Endothelial cell (in vitro differentiated cells): Measurements from ENCODE around the gene SBK2. TPM values are rescaled to one million over a fixed set of nuclear protein-coding genes. Genes with fewer than 3 reads are reported as not detected.

Experiments
- DNase-seq: peaks from one replicate; pipeline ENCODE4 v3.0.0; 2021; ENCODE audit warnings: low spot score
- H3K27ac Mint-ChIP-seq: one replicate; pipeline ENCODE4 v1.8.0; 2021; ENCODE audit warnings: mixed read lengths, inconsistent platforms; ENCODE audit not compliant: unreplicated experiment
- H3K27me3 Mint-ChIP-seq: one replicate; pipeline ENCODE4 v1.8.0; 2021; ENCODE audit warnings: mild to moderate bottlenecking, moderate library complexity, mixed read lengths, inconsistent platforms; ENCODE audit not compliant: unreplicated experiment
- H3K36me3 Mint-ChIP-seq: one replicate; pipeline ENCODE4 v1.8.0; 2021; ENCODE audit warnings: mild to moderate bottlenecking, low read depth, mixed read lengths, inconsistent platforms; ENCODE audit not compliant: unreplicated experiment
- H3K4me1 Mint-ChIP-seq: one replicate; pipeline ENCODE4 v1.8.0; 2021; ENCODE audit warnings: mild to moderate bottlenecking, mixed read lengths, inconsistent platforms; ENCODE audit not compliant: unreplicated experiment
- H3K4me3 Mint-ChIP-seq: one replicate; pipeline ENCODE4 v1.8.0; 2021; ENCODE audit warnings: mild to moderate bottlenecking, mixed read lengths, inconsistent platforms; ENCODE audit not compliant: unreplicated experiment
- H3K9me3 Mint-ChIP-seq: one replicate; pipeline ENCODE4 v1.8.0; 2021; ENCODE audit warnings: mixed read lengths, inconsistent platforms; ENCODE audit not compliant: unreplicated experiment
- total RNA-seq: library from RNA; stranded (reverse); fragmentation: NEBNext Ultra II Directional; extraction: Animal tissue kit (Norgen Biotek cat#: 25700); gene quantifications from one replicate; pipeline ENCODE4 v1.2.1, GENCODE V29; 2021; ENCODE audit not compliant: unreplicated experiment
- TF ChIP-seq, protein P1 (sequence below): fragments of 200-600 bp; sonication (generic); IDR thresholded peaks from one replicate; pipeline ENCODE4 v1.5.0; 2021; ENCODE audit warnings: antibody characterized with exemption; ENCODE audit not compliant: unreplicated experiment

Gene SBK2
- total RNA-seq, 1 donor from 2014 or later = 0.69 TPM

GRCh38 chr19:55504252-55504603 lies 32.7 kb downstream of the SBK2 start:
- peaks cover 4% of the 10 kb centered on the region for H3K27me3 Mint-ChIP-seq
- no peak overlapping the region for H3K4me3 Mint-ChIP-seq

DNA sequence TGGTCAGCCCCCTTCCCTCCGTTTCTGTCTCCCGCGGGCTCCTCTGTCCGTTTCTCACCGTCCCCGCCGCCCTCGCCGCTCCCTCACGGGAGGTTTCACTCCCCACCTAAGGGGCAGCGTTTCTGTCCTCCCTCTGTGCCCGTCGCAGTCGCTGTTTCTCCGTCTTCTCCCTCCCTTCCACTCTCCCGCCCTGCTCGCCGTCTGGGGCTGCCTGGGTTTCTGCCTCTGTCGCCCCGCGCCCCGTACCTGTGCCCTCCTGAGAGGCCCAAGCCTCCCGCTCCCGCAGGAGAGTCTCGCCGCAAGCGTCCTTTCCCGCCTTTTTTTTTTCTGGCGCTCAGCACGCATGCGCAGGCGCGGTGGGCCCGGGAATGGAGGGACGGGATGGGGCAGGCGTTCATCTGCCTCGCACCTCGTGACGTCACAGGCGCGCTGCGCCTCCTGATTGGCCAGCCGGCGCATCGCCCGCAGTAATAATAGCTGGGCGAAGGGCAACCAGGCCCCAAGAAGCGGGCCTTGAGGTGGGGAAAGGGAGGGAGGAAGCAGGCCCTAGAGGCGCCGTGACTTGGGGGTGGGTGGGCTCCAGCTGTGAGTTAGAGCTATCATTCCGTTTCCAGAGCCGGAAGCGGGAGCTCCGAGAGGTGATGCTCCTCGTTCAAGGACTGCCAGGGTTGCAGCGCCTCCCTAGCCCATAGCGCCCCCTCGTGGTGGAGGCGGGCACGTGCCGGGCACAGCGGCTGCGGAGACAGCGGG lies 33.3 kb downstream of the SBK2 start:
- H3K36me3 Mint-ChIP-seq = peaks cover 11% of the 10 kb centered on the region
- TF ChIP-seq, protein P1, sequence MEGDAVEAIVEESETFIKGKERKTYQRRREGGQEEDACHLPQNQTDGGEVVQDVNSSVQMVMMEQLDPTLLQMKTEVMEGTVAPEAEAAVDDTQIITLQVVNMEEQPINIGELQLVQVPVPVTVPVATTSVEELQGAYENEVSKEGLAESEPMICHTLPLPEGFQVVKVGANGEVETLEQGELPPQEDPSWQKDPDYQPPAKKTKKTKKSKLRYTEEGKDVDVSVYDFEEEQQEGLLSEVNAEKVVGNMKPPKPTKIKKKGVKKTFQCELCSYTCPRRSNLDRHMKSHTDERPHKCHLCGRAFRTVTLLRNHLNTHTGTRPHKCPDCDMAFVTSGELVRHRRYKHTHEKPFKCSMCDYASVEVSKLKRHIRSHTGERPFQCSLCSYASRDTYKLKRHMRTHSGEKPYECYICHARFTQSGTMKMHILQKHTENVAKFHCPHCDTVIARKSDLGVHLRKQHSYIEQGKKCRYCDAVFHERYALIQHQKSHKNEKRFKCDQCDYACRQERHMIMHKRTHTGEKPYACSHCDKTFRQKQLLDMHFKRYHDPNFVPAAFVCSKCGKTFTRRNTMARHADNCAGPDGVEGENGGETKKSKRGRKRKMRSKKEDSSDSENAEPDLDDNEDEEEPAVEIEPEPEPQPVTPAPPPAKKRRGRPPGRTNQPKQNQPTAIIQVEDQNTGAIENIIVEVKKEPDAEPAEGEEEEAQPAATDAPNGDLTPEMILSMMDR = peak; percentile 99
- H3K4me3 Mint-ChIP-seq = no peak overlapping the region
- no peak overlapping the region for H3K27ac Mint-ChIP-seq
- no peaks in the 10 kb centered on the region for H3K4me1 Mint-ChIP-seq
- H3K9me3 Mint-ChIP-seq = no peaks in the 10 kb centered on the region
- peak; percentile 96 for DNase-seq
- H3K27me3 Mint-ChIP-seq = peaks cover 4% of the 10 kb centered on the region

More at GRCh38 chr19:55504252-55504603, 32.7 kb downstream of the SBK2 start:
- no peaks in the 10 kb centered on the region for H3K4me1 Mint-ChIP-seq
- H3K9me3 Mint-ChIP-seq = no peaks in the 10 kb centered on the region
- TF ChIP-seq, protein P1 = no peak
- H3K36me3 Mint-ChIP-seq = peaks cover 11% of the 10 kb centered on the region
- H3K27ac Mint-ChIP-seq = no peak overlapping the region
- DNase-seq = no peak

GRCh38 chr19:55503157-55503501 lies 33.8 kb downstream of the SBK2 start:
- Mint-ChIP-seq H3K4me1 (no peaks in the 10 kb centered on the region), H3K9me3 (no peaks in the 10 kb centered on the region), H3K4me3 (peak overlapping the region; percentile 24), H3K27ac (no peak overlapping the region), H3K27me3 (peaks cover 4% of the 10 kb centered on the region), H3K36me3 (peaks cover 11% of the 10 kb centered on the region)
- TF ChIP-seq, protein P1 = no peak
- no peak for DNase-seq

DNA sequence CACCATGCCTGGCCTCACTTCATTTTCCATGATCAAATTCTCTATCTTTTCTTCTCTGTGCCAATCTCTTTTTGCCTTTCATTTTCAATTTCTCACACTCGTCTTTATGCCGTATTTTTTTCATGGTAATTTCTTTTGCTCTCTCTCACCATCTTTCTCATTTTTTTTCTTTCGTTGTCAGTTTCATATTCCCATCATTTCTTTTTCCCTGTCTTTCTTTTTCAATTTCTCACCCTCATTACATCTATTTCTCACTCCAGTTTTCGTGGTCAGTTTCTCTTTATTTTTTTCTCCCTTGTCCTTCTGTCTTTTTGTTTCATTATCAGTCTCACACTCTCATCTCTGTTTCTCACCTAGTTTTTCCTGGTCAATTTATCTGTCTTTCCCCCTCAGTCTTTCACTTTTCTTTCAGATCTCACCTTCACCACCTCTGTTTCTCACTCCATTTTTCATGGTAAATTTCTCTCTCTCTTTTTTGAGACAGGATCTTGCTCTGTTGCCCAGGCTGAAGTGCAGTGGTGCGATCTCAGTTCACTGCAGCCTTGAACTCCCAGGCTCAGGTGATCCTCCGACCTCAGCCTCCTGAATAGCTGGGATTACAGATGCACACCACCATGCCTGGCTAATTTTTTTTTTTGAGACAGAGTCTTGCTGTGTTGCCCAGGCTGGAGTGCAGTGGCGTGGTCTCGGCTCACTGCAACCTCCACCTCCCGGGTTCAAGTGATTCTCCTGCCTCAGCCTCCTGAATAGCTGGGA lies 34.6 kb downstream of the SBK2 start:
- peaks cover 4% of the 10 kb centered on the region for H3K27me3 Mint-ChIP-seq

More for the DNA sequence above, 34.6 kb downstream of the SBK2 start:
- Mint-ChIP-seq H3K4me3 (no peak overlapping the region), H3K9me3 (no peaks in the 10 kb centered on the region), H3K36me3 (peaks cover 11% of the 10 kb centered on the region), H3K27ac (no peak overlapping the region), H3K4me1 (no peaks in the 10 kb centered on the region)
- DNase-seq = no peak
- TF ChIP-seq, protein P1 = no peak
